ENCODE data around the gene RALGAPA2.

The RALGAPA2 gene

DNA sequence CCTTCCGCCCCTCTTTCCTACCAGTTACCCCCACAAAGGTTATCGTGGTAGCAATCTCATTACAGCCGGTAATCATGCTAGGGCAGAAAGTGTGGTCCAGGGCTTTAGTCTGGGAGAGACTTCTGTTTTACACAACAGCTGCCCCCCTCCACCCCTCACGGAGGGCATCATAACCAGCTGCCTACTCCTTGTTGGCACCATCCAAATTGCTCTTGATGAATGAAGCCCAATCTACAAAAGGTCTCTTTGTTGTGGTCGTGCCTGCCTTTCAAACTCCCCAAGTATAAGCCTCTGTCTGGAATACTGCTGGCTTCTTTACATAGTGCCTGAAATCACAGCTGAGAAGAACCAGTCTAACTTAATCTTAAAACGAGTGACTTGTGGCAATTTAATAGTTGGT lies 186.7 kb downstream of the RALGAPA2 start:
- TF ChIP-seq, protein P1, sequence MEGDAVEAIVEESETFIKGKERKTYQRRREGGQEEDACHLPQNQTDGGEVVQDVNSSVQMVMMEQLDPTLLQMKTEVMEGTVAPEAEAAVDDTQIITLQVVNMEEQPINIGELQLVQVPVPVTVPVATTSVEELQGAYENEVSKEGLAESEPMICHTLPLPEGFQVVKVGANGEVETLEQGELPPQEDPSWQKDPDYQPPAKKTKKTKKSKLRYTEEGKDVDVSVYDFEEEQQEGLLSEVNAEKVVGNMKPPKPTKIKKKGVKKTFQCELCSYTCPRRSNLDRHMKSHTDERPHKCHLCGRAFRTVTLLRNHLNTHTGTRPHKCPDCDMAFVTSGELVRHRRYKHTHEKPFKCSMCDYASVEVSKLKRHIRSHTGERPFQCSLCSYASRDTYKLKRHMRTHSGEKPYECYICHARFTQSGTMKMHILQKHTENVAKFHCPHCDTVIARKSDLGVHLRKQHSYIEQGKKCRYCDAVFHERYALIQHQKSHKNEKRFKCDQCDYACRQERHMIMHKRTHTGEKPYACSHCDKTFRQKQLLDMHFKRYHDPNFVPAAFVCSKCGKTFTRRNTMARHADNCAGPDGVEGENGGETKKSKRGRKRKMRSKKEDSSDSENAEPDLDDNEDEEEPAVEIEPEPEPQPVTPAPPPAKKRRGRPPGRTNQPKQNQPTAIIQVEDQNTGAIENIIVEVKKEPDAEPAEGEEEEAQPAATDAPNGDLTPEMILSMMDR (IDR thresholded peaks at IDR 0.05; ENCODE audit: borderline replicate concordance, insufficient read depth, low read depth, low read length), result no peak
- no peak overlapping the region for H3K4me3 ChIP-seq (ENCODE audit: low read depth, low read length)

DNA sequence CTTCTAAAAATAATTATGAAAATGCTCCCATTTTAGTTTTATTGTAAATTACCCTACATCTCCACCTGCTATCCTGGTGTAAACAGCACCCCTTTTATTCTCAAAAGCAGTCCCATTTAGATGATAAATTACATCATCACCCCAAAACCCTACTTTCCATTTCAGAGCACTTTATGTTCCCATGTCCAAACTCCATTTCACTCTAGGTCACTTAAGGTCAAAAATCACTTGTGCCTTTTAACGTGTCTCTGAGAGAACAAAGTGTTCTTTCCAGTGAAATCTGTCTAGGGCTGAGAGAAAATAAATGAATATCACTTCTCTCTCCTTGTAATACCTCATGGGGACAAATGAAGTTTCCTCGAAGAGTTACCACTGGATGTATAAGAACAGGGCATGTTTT lies 187.2 kb downstream of the RALGAPA2 start:
- TF ChIP-seq, protein P1 (IDR thresholded peaks at IDR 0.05; ENCODE audit: borderline replicate concordance, insufficient read depth, low read depth, low read length), result no peak
- H3K4me3 ChIP-seq (ENCODE audit: low read depth, low read length), result no peak overlapping the region

DNA sequence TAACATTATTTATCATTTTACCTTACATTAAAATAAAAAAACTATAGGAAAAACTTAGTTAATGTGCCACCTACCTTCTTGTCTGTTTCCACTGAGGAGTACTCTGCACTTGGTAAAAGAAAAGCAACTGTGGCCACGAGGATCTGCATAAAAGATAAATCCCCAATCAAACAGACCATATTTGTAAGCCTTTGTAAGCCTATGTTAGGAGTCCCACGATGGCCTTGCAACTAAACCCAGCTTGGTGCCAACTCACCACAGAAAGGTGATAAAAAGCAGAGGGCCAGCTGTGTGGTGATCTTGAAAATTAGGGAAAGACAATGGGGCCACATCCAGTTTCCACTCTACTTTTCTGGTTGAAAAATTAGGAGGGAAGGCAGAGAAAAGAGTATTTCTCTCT lies 187.7 kb downstream of the RALGAPA2 start:
- no peak overlapping the region for H3K4me3 ChIP-seq (ENCODE audit: low read depth, low read length)
- TF ChIP-seq, protein P1 (IDR thresholded peaks at IDR 0.05; ENCODE audit: borderline replicate concordance, insufficient read depth, low read depth, low read length), result no peak

DNA sequence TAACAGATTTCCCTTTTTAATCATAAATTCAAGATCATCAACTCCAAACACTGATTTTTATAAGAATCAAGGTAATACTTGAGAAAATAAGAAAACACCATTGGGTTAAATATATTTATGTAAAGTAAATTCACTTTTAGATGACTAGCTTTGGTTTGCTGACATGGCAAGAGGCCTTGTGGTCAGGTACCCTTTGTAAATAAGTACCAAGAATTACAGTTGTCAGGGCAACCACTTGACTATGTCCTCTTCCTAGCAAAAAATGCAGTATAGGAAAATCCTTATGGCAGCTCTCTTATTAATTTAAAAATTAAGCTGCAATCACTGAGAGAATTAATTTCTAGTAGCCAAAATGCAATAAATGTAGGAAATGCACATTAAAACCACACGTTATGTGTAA lies 190.7 kb downstream of the RALGAPA2 start:
- H3K4me3 ChIP-seq (ENCODE audit: low read depth, low read length), result no peak overlapping the region
- TF ChIP-seq, protein P1 (IDR thresholded peaks at IDR 0.05; ENCODE audit: borderline replicate concordance, insufficient read depth, low read depth, low read length), result no peak

DNA sequence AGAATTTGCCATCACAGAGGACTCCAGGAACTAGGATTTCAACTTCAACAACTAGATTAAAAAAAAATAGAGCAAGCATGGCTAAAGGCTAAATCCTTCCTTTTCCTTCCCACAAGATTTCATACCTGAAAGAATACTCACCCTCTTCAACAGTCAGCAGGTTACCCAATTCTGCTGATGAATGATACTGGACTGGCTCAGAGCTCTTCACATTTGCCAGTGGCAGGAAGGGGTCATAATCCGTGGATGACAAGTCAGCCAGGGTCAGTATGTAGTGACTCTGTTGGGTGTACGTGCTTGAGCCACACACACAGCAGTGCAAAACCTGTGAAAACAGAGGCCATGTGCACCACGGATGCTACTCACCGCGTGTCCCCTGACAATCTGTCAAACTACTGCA lies 191.7 kb downstream of the RALGAPA2 start:
- no peak overlapping the region for H3K4me3 ChIP-seq (ENCODE audit: low read depth, low read length)
- TF ChIP-seq, protein P1 (IDR thresholded peaks at IDR 0.05; ENCODE audit: borderline replicate concordance, insufficient read depth, low read depth, low read length), result no peak

DNA sequence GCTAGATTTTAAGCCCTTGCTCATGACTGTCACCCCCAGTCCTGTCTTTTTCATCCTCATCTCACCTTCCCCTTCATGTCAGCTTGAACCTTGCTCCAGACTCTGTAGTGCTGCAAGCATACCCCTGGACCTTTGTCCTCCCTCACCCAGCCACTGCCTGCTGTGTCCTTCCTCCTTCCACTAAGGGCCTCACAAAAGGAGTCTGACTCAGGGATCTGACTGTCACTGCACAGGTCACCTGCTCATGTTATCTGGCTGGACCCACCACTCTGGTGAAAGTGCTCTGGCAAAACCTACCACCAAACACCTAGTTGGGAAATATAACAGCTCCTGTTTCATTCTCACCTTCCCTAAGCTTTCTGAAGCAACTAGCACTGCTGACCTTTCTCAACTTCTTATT lies 193.2 kb downstream of the RALGAPA2 start:
- H3K4me3 ChIP-seq (ENCODE audit: low read depth, low read length), result no peak overlapping the region
- TF ChIP-seq, protein P1 (IDR thresholded peaks at IDR 0.05; ENCODE audit: borderline replicate concordance, insufficient read depth, low read depth, low read length), result no peak

DNA sequence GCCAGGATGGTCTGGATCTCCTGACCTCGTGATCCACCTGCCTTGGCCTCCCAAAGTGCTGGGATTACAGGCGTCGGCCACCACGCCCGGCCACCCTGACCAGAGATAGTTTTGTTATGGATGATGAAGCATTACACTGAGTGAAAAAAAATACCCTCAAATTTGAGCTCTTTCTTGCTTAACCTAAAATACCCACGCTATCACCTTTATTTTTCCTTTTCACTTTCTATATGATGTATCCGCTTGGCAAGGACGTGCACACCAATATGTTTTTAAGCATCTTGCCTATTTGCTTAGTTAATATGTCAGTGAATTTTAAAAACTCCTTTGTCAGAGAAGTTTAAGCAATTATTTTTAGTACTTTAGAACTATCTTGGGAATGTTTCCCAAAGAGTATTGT lies 194.2 kb downstream of the RALGAPA2 start:
- TF ChIP-seq, protein P1 (IDR thresholded peaks at IDR 0.05; ENCODE audit: borderline replicate concordance, insufficient read depth, low read depth, low read length), result no peak
- H3K4me3 ChIP-seq (ENCODE audit: low read depth, low read length), result no peak overlapping the region
